OCI-LY7 (cell line): ENCODE results near the gene TELO2. TPM values are rescaled to one million over a fixed set of nuclear protein-coding genes. Genes with fewer than 3 reads are reported as not detected.

Experiments
- BruUV-seq: library from RNA; stranded (reverse); fragments of 400-500 nt; replicated peaks from 2 replicates; lab custom pipeline; 2021; lab: Mats Ljungman, UMichigan
- CTCF ChIA-PET: fragments of 300-600 bp; sonication (Branson Sonifier 250); formaldehyde crosslinking; loops from one replicate; lab custom pipeline; 2022; ENCODE audit warnings: antibody characterized with exemption; ENCODE audit not compliant: unreplicated experiment; lab: Charles Lee
- POLR2A ChIA-PET: fragments of 300-600 bp; sonication (Branson Sonifier 250); formaldehyde crosslinking; loops from one replicate; lab custom pipeline; 2022; ENCODE audit warnings: antibody characterized with exemption; lab: Charles Lee
- DNase-seq: peaks from one replicate; pipeline ENCODE4 v3.0.0-alpha.2; 2015; ENCODE audit warnings: low spot score
- H2AFZ ChIP-seq: fragments of 200-600 bp; sonication (generic), shearing (Covaris generic); 2 replicates; pipeline ENCODE4 v1.6.1; 2014; ENCODE audit warnings: mild to moderate bottlenecking, antibody characterized with exemption, low read length, moderate library complexity
- H3K27ac ChIP-seq: fragments of 200-600 bp; sonication (generic); 2 replicates; pipeline ENCODE4 v1.5.1; 2014; ENCODE audit warnings: mixed run types, low read depth, mild to moderate bottlenecking, moderate library complexity, low read length, inconsistent platforms; ENCODE audit not compliant: poor library complexity, severe bottlenecking
- H3K36me3 ChIP-seq: fragments of 200-600 bp; sonication (generic); 2 replicates; pipeline ENCODE4 v1.6.1; 2014; ENCODE audit warnings: mild to moderate bottlenecking, antibody characterized with exemption, low read length, moderate library complexity, mixed read lengths; ENCODE audit not compliant: insufficient read depth
- H3K4me1 ChIP-seq: fragments of 200-600 bp; sonication (generic); 2 replicates; pipeline ENCODE4 v1.5.1; 2014; ENCODE audit warnings: mild to moderate bottlenecking, low read length; ENCODE audit not compliant: insufficient read depth, poor library complexity, severe bottlenecking
- H3K4me2 ChIP-seq: fragments of 200-600 bp; sonication (generic); 2 replicates; pipeline ENCODE4 v1.6.1; 2014; ENCODE audit warnings: mild to moderate bottlenecking, low read length
- H3K4me3 ChIP-seq: fragments of 200-600 bp; sonication (generic); 2 replicates; pipeline ENCODE4 v1.5.1; 2014; ENCODE audit warnings: mild to moderate bottlenecking, low read depth, low read length; ENCODE audit not compliant: poor library complexity, severe bottlenecking
- H3K79me2 ChIP-seq: fragments of 200-600 bp; sonication (generic); 2 replicates; pipeline ENCODE4 v1.6.1; 2016; ENCODE audit warnings: low read depth, mild to moderate bottlenecking, low read length, moderate library complexity, mixed read lengths; ENCODE audit not compliant: insufficient read depth
- H3K9me2 ChIP-seq: fragments of 200-600 bp; sonication (generic); 2 replicates; pipeline ENCODE4 v1.6.1; 2016; ENCODE audit warnings: mild to moderate bottlenecking, low read length, mixed read lengths; ENCODE audit not compliant: insufficient read depth
- H3K9me3 ChIP-seq: fragments of 200-600 bp; sonication (generic); 2 replicates; pipeline ENCODE4 v1.6.1; 2014; ENCODE audit warnings: mild to moderate bottlenecking, mixed run types, low read length, mixed read lengths
- H4K20me1 ChIP-seq: fragments of 200-600 bp; sonication (generic); 2 replicates; pipeline ENCODE4 v1.6.1; 2014; ENCODE audit warnings: mild to moderate bottlenecking, antibody characterized with exemption, low read length, moderate library complexity, mixed read lengths; ENCODE audit not compliant: insufficient read depth
- EZH2phosphoT487 ChIP-seq: fragments of 200-600 bp; sonication (generic); IDR thresholded peaks from 2 replicates; pipeline ENCODE4 v1.6.1; 2018; ENCODE audit warnings: low read depth, borderline replicate concordance, mild to moderate bottlenecking, mixed run types, antibody characterized with exemption, low read length, moderate library complexity, mixed read lengths
- intact Hi-C: fragments of 100-400 bp; cut with micrococcal nuclease; formaldehyde crosslinking; loops from one replicate; pipeline ENCODE4 v1.10.0; 2022; ENCODE audit not compliant: unreplicated experiment
- total RNA-seq, 2 experiments: library from RNA; depleted of rRNA in 1 of 2; stranded (reverse); fragments of >200 nt in 1 of 2; shearing (Covaris generic) in 1 of 2; gene quantifications; 2 replicates each; pipeline ENCODE4 v1.2.3, GENCODE V29; 2014 to 2022
- TF ChIP-seq, protein P1 (sequence below): fragments of 200-600 bp; sonication (generic); conservative IDR thresholded peaks from 2 replicates; pipeline ENCODE4 v1.5.1; 2014; ENCODE audit warnings: mild to moderate bottlenecking, antibody characterized with exemption, low read length, moderate library complexity, mixed read lengths

Gene TELO2
- total RNA-seq, 2 experiments from 2014 or later, result 58.2 to 70.1 TPM

DNA sequence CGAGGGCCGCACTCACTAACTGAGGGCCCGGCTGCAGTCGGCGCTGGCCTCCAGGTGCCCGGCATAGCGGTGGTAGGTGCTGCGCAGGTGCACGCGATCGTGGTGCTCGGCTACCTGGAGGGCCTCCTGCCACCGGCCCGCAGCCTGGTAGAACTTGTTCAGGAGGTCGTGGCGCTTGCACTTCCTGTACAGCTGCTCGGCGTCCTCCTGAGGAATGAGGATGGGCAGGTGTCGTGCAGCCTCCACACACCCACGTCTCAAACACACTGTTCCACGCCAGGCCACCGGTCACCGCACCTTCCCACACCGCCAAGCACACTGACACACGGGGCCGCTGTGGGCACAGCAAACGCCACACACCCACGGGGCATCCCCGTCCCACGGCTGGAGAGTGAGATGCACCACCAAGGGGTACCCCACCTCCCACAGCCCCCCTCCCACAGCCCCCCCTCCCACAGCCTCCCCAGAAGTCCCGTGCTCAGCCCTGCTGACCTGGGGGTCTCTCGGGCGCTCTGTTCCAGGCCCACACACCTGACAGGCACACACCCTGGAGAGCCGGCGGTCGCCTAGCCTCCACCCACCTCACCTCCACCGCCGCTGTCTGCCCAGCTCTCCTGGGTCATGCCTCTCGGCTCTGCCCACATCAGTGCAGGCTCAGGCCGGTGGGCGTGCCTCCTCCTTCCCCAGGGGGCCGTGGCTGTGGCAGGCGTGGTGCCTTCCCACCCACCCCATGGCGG, 32.9 kb downstream of the TELO2 start:
- ChIA-PET CTCF (no interaction called here), POLR2A (no interaction called here)
- Histone ChIP-seq H3K4me1 (no peaks in the 10 kb centered on the region), H4K20me1 (no peaks in the 10 kb centered on the region), H3K9me3 (no peaks in the 10 kb centered on the region), H3K4me2 (no peak overlapping the region), H3K4me3 (no peak overlapping the region), H3K79me2 (no peaks in the 10 kb centered on the region), H3K27ac (no peak overlapping the region), H2AFZ (no peak overlapping the region), H3K36me3 (no peaks in the 10 kb centered on the region), H3K9me2 (no peaks in the 10 kb centered on the region)
- intact Hi-C loops, result no loop called here
- TF ChIP-seq, protein P1, sequence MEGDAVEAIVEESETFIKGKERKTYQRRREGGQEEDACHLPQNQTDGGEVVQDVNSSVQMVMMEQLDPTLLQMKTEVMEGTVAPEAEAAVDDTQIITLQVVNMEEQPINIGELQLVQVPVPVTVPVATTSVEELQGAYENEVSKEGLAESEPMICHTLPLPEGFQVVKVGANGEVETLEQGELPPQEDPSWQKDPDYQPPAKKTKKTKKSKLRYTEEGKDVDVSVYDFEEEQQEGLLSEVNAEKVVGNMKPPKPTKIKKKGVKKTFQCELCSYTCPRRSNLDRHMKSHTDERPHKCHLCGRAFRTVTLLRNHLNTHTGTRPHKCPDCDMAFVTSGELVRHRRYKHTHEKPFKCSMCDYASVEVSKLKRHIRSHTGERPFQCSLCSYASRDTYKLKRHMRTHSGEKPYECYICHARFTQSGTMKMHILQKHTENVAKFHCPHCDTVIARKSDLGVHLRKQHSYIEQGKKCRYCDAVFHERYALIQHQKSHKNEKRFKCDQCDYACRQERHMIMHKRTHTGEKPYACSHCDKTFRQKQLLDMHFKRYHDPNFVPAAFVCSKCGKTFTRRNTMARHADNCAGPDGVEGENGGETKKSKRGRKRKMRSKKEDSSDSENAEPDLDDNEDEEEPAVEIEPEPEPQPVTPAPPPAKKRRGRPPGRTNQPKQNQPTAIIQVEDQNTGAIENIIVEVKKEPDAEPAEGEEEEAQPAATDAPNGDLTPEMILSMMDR, result no peak
- TF ChIP-seq EZH2phosphoT487, result no peak
- BruUV-seq, result no TSS peak
- DNase-seq, result no peak

DNA sequence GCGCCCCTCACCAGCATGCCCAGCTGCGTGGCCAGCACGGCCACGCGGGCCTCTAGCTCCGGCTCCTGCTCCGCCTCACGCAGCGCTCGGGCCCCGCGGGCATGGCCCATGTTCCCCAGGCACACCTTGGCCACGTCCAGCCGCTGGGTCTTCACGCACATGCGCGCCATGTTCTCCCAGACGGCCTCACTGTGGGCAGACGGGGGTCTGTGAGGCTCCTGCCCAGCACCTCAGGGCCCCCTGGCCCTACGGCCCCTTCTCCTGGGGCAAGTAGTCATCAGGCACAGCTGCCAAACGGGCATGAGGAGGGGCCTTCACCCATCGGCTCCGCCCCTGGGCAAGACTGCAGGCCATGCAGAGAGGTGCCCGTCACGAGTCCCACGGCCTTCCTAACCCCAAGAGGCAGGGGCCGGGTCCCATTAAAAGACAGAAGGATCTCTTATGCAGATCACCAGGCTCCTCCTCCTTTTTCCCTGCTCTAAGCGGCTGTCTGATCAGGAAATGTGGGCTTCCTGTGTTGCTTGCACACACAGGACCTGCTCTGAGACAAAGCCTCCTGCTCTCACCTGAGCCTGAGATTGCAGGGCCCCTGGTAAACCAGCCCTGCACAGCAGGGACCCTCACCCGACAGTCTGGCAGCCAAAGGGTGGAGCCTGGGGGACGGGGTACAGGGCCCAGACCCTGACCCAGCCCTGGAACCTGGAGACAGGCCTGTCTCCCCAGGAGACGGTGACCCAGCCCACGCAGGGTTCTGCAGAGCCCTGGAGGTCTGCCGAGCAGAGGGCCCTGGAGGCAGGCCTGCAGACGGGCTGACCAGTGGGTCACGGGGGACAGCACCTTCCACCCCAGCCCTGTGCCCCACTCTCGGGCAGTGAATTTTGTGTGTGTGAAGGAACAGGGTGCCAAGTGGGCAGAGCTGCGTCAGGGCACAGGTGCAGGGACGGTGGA, 33.7 kb downstream of the TELO2 start:
- H3K27ac ChIP-seq, result no peak overlapping the region
- H3K4me2 ChIP-seq, result no peak overlapping the region
- no peak overlapping the region for H3K4me3 ChIP-seq
- no TSS peak for BruUV-seq
- H3K9me2 ChIP-seq, result no peaks in the 10 kb centered on the region
- H3K36me3 ChIP-seq, result no peaks in the 10 kb centered on the region
- ChIA-PET POLR2A (no interaction called here), CTCF (no interaction called here)
- intact Hi-C loops, result no loop called here
- DNase-seq, result no peak
- TF ChIP-seq, protein P1, result no peak
- no peak for TF ChIP-seq EZH2phosphoT487
- no peaks in the 10 kb centered on the region for H3K79me2 ChIP-seq
- no peaks in the 10 kb centered on the region for H3K9me3 ChIP-seq
- no peak overlapping the region for H2AFZ ChIP-seq
- H3K4me1 ChIP-seq, result no peaks in the 10 kb centered on the region
- H4K20me1 ChIP-seq, result no peaks in the 10 kb centered on the region
